Measurements from ENCODE around the gene P2RX6. TPM values are rescaled to one million over a fixed set of nuclear protein-coding genes. Genes with fewer than 3 reads are reported as not detected.

The P2RX6 gene
- total and polyA plus RNA-seq, 7 donors, result 11.3 to 47.7 (median 32.8) TPM

- H3K27ac ChIP-seq, result no peak overlapping the region
- no peaks in the 10 kb centered on the region for H3K9me3 ChIP-seq
- peaks cover 0 to 70% of the 10 kb centered on the region in 2 donors for H3K36me3 ChIP-seq (ENCODE audit: insufficient read depth in 1 of 2, low read depth in 1 of 2)
- ATAC-seq (no peak), DNase-seq (no peak)
- H3K4me1 ChIP-seq, result peaks cover 22% of the 10 kb centered on the region
- no peak overlapping the region for H3K4me3 ChIP-seq
- no peaks in the 10 kb centered on the region for H3K27me3 ChIP-seq (ENCODE audit: insufficient read depth in 3 of 3, low read length in 2 of 3)
- TF ChIP-seq, protein P1, sequence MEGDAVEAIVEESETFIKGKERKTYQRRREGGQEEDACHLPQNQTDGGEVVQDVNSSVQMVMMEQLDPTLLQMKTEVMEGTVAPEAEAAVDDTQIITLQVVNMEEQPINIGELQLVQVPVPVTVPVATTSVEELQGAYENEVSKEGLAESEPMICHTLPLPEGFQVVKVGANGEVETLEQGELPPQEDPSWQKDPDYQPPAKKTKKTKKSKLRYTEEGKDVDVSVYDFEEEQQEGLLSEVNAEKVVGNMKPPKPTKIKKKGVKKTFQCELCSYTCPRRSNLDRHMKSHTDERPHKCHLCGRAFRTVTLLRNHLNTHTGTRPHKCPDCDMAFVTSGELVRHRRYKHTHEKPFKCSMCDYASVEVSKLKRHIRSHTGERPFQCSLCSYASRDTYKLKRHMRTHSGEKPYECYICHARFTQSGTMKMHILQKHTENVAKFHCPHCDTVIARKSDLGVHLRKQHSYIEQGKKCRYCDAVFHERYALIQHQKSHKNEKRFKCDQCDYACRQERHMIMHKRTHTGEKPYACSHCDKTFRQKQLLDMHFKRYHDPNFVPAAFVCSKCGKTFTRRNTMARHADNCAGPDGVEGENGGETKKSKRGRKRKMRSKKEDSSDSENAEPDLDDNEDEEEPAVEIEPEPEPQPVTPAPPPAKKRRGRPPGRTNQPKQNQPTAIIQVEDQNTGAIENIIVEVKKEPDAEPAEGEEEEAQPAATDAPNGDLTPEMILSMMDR (IDR thresholded peaks at IDR 0.05), result no peak
- intact Hi-C loops (cut with DNase I), result loop anchor here in 1 of 2 donors (10.0 kb wide), 1 partner anchor 66 kb away; no protein-coding TSS in a partner anchor
- WGBS, 3 donors, result 59 to 66% (median 62%) methylated on average over 7 of the region's 7 CpGs
Observed at GRCh38 chr22:20998411-20999336, 16.3 kb upstream of the P2RX6 start.

GRCh38 chr22:20999350-21000206, 15.4 kb upstream of the P2RX6 start:
- H3K4me3 ChIP-seq, result peak overlapping the region; percentile 73
- peaks cover 0 to 61% of the 10 kb centered on the region in 2 donors for H3K36me3 ChIP-seq (ENCODE audit: insufficient read depth in 1 of 2, low read depth in 1 of 2)
- H3K27ac ChIP-seq, result no peak overlapping the region
- ATAC-seq, result no peak
- TF ChIP-seq, protein P1 (IDR thresholded peaks at IDR 0.05), result no peak
- intact Hi-C loops (cut with DNase I), result loop anchor here in 1 of 2 donors (10.0 kb wide), 1 partner anchor 65 kb away; no protein-coding TSS in a partner anchor
- no peaks in the 10 kb centered on the region for H3K9me3 ChIP-seq
- peaks cover 27% of the 10 kb centered on the region for H3K4me1 ChIP-seq
- H3K27me3 ChIP-seq (ENCODE audit: insufficient read depth in 3 of 3, low read length in 2 of 3), result no peaks in the 10 kb centered on the region
- no peak for DNase-seq
- 81 to 87% (median 82%) methylated on average over 25 to 27 of the region's 27 CpGs for WGBS, 3 donors

- 45 to 55% (median 50%) methylated on average over 22 of the region's 22 CpGs for whole genome bisulfite sequencing, 3 donors
- peaks cover 27% of the 10 kb centered on the region for H3K4me1 ChIP-seq
- no peaks in the 10 kb centered on the region for H3K27me3 ChIP-seq (ENCODE audit: insufficient read depth in 3 of 3, low read length in 2 of 3)
- ATAC-seq (no peak), DNase-seq (no peak)
- intact Hi-C loops (cut with DNase I), result no loop called here
- H3K27ac ChIP-seq, result peak overlapping the region; percentile 92
- TF ChIP-seq, protein P1 (IDR thresholded peaks at IDR 0.05), result no peak
- no peaks in the 10 kb centered on the region for H3K9me3 ChIP-seq
- peak overlapping the region; percentile 73 for H3K4me3 ChIP-seq
- peaks cover 0 to 53% of the 10 kb centered on the region in 2 donors for H3K36me3 ChIP-seq (ENCODE audit: insufficient read depth in 1 of 2, low read depth in 1 of 2)
Observed at GRCh38 chr22:21000207-21000986, 14.6 kb upstream of the P2RX6 start.

GRCh38 chr22:21000987-21001600, 13.9 kb upstream of the P2RX6 start:
- peak overlapping the region; percentile 73 for H3K4me3 ChIP-seq
- no peaks in the 10 kb centered on the region for H3K9me3 ChIP-seq
- peaks cover 27% of the 10 kb centered on the region for H3K4me1 ChIP-seq
- H3K36me3 ChIP-seq (ENCODE audit: insufficient read depth in 1 of 2, low read depth in 1 of 2), result peaks cover 0 to 46% of the 10 kb centered on the region in 2 donors
- intact Hi-C loops (cut with DNase I), result no loop called here
- peak in 2 of 4 donors; percentile 0 for ATAC-seq
- TF ChIP-seq, protein P1 (IDR thresholded peaks at IDR 0.05), result no peak
- no peaks in the 10 kb centered on the region for H3K27me3 ChIP-seq (ENCODE audit: insufficient read depth in 3 of 3, low read length in 2 of 3)
- no peak for DNase-seq
- peak overlapping the region; percentile 92 for H3K27ac ChIP-seq
- 1% methylated on average over 26 of the region's 26 CpGs for WGBS, 3 donors
